Measurements from ENCODE around the gene LGALS3BP. TPM values are rescaled to one million over a fixed set of nuclear protein-coding genes. Genes with fewer than 3 reads are reported as not detected.

Gene LGALS3BP
- total RNA-seq, 1 experiment from 2014 or later, result 116 TPM

DNA sequence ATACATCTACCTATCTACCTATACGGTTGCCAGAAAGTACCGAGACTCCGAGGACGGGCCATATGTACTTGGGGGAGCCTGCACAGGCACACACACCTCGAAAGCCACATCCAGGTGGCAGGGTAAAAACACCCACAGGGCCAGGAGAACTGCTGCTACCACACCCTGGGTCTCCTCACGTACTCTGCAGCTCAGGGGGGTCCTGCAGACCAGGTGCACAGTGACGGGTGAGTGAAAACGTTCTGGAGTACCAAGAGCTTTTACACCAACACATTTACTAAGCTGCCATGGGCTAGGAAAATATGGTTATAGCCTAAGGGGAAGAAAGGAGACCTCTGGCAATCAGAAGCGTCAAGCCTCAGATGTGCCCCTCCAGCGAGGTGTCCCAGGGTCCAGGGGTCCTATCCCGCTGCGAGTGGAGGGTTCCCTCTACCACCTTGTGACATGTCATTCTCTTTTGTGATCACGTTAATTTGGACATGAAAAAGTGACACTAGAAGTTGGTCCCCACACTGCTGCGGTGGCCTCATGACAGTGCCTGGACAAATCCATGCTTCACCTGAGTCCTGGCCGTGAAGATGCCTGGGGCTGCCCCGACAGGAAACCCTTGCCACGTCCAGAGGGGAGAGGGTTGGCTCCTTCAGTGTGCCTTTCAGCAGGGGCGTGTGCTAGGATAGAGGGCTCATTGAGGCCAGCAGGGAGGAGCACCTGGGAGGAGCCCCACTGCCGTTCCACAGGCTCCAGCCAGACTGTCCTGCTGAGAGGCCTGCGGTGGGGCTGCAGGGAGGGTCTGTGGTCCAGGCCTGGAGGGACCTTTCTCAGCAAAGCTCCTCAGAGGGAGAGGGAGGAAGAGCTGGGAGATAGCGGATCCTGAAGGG, 28.0 kb upstream of the LGALS3BP start:
- peak; percentile 21 for DNase-seq
- Histone ChIP-seq H3K36me3 (replicated peaks; ENCODE audit: control insufficient read depth, insufficient read depth, low read length) (no peaks in the 10 kb centered on the region), H3K27me3 (ENCODE audit: control insufficient read depth, insufficient read depth, low read length) (peaks cover 40% of the 10 kb centered on the region), H3K4me3 (ENCODE audit: insufficient read depth, low read depth, low read length) (no peak overlapping the region)

DNA sequence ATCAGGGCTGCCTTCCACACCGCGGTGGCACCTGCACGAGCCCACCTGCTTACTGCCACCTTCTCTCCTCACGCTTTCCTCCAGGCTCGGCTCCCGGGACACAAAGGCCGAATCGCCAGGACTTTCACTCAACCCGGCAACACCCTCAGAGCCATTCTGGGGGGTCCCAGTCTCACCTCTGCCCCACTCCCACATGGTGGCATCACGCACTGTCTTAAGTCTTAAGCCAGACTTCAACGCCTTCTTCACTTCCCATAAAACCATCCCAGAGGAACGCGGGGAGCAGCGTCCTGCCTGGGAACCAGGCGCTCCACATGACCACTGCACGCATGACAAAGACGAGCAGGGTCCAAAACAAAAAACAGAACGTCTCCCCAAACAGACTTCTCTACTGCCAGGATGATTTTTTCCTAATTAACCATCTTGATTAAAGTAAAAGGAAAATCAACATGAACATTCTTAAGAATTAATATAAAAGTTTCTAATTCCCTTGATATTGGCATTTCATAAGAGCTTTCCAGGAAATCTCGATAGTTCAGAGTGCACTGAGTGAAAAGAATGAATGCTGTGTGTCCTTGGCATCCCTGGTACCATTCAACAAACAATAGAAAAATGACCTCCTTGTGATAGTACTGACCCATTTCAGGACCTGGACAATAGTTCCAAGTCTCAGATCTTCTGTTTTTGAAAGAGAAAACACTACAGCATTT, 27.2 kb upstream of the LGALS3BP start:
- peak; percentile 67 for DNase-seq
- Histone ChIP-seq H3K4me3 (ENCODE audit: insufficient read depth, low read depth, low read length) (no peak overlapping the region), H3K27me3 (ENCODE audit: control insufficient read depth, insufficient read depth, low read length) (peaks cover 47% of the 10 kb centered on the region), H3K36me3 (replicated peaks; ENCODE audit: control insufficient read depth, insufficient read depth, low read length) (no peaks in the 10 kb centered on the region)

DNA sequence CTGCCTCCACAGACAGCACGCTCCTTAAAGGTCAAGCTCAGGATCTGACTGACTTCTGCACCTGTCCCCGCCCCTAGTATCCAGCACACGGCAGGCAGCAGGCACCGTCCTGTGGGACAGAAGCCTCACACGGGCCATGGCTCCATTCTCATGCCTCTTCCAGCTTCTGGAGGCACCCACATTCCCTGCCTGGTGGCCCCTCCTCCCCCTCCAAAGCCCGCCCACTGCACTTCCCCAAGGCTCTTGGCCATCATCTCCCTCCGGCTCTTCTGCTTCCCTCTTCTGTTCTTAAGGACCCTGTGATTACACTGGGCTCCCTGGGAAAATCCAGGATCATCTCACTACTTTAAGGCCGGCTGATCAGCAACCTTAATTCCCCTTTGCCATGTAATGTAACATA, 26.3 kb upstream of the LGALS3BP start:
- H3K4me3 ChIP-seq (ENCODE audit: insufficient read depth, low read depth, low read length), result no peak overlapping the region
- H3K27me3 ChIP-seq (ENCODE audit: control insufficient read depth, insufficient read depth, low read length), result peaks cover 52% of the 10 kb centered on the region
- peak; percentile 25 for DNase-seq
- H3K36me3 ChIP-seq (replicated peaks; ENCODE audit: control insufficient read depth, insufficient read depth, low read length), result no peaks in the 10 kb centered on the region

- Histone ChIP-seq H3K4me3 (ENCODE audit: insufficient read depth, low read depth, low read length) (no peak overlapping the region), H3K36me3 (replicated peaks; ENCODE audit: control insufficient read depth, insufficient read depth, low read length) (no peaks in the 10 kb centered on the region), H3K27me3 (ENCODE audit: control insufficient read depth, insufficient read depth, low read length) (peaks cover 54% of the 10 kb centered on the region)
- no peak for DNase-seq
These were observed 25.5 kb upstream of the LGALS3BP start for GRCh38 chr17:79005063-79005861.

- DNase-seq, result peak; percentile 78
- H3K27me3 ChIP-seq (ENCODE audit: control insufficient read depth, insufficient read depth, low read length), result peaks cover 50% of the 10 kb centered on the region
- H3K36me3 ChIP-seq (replicated peaks; ENCODE audit: control insufficient read depth, insufficient read depth, low read length), result no peaks in the 10 kb centered on the region
- H3K4me3 ChIP-seq (ENCODE audit: insufficient read depth, low read depth, low read length), result no peak overlapping the region
These were observed 24.1 kb upstream of the LGALS3BP start for GRCh38 chr17:79003661-79004411.

GRCh38 chr17:79002796-79003593, 23.3 kb upstream of the LGALS3BP start:
- no peak overlapping the region for H3K4me3 ChIP-seq (ENCODE audit: insufficient read depth, low read depth, low read length)
- H3K36me3 ChIP-seq (replicated peaks; ENCODE audit: control insufficient read depth, insufficient read depth, low read length), result no peaks in the 10 kb centered on the region; the same call in 1 of the 2 replicates
- peak; percentile 25 for DNase-seq
- peaks cover 41% of the 10 kb centered on the region for H3K27me3 ChIP-seq (ENCODE audit: control insufficient read depth, insufficient read depth, low read length)

DNA sequence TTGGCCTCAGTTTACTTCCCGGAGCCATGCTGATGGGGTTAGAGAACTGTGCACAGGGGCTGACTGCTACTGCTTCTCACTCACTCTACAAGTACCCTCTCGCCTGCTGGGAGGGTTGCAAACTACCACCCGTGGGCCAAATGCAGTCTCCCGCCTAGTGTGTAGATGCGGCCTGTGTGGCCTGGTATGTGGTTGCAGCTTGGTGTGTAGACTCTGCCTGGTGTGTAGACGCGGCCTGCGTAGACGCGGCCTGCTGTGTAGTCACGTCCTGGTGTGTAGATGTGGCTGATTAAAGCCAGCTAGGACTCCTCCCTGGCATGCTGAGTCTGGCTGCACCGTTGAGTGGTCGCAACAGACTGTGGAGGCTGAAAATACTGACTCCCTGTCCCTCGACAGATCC, 22.6 kb upstream of the LGALS3BP start:
- Histone ChIP-seq H3K27me3 (ENCODE audit: control insufficient read depth, insufficient read depth, low read length) (peaks cover 40% of the 10 kb centered on the region), H3K4me3 (ENCODE audit: insufficient read depth, low read depth, low read length) (no peak overlapping the region), H3K36me3 (replicated peaks; ENCODE audit: control insufficient read depth, insufficient read depth, low read length) (no peaks in the 10 kb centered on the region; the same call in 1 of the 2 replicates)
- no peak for DNase-seq

DNA sequence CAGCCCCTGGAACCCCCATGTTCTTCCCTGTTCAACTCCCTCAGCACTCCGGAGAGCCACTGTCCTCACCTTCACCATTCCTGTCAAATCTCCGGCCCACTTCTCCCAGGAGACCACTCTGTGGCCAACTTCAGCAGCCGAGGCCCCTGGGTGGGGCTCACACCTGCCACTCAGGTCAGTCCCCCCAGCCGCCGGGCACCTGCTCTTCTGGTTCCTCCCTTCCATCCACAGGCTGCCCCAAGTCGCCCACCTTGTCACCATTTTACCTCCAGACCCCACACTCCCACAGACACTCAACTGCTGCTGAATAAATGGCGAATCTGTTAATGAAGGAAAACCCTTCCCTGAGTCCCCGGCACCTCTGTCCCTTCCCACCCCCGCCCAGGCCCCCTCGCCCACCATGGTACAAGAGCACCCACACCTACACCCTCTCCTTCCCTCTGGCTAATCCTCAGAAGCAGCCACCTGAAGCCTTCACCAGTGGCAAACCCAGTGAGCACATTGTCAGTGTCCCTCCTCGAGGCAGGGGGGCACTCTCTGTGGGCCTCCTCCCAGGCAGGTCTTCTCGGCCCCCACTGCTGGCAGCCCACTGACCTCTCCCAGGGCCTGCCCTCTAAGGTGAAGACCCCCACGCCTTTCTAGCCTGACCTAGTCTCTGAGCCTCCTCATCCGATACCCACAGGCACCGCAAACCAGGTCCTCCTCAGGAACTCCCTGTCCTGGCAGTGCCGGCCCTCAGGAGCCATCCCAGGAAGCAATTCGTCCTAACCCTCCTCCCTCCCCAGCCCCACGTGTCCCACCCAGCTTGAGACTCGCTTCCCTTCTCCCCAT, 21.7 kb upstream of the LGALS3BP start:
- DNase-seq, result peak; percentile 37
- no peak overlapping the region for H3K4me3 ChIP-seq (ENCODE audit: insufficient read depth, low read depth, low read length)
- peaks cover 34% of the 10 kb centered on the region for H3K27me3 ChIP-seq (ENCODE audit: control insufficient read depth, insufficient read depth, low read length)
- peaks cover 3% of the 10 kb centered on the region; the same call in 1 of the 2 replicates for H3K36me3 ChIP-seq (replicated peaks; ENCODE audit: control insufficient read depth, insufficient read depth, low read length)

DNA sequence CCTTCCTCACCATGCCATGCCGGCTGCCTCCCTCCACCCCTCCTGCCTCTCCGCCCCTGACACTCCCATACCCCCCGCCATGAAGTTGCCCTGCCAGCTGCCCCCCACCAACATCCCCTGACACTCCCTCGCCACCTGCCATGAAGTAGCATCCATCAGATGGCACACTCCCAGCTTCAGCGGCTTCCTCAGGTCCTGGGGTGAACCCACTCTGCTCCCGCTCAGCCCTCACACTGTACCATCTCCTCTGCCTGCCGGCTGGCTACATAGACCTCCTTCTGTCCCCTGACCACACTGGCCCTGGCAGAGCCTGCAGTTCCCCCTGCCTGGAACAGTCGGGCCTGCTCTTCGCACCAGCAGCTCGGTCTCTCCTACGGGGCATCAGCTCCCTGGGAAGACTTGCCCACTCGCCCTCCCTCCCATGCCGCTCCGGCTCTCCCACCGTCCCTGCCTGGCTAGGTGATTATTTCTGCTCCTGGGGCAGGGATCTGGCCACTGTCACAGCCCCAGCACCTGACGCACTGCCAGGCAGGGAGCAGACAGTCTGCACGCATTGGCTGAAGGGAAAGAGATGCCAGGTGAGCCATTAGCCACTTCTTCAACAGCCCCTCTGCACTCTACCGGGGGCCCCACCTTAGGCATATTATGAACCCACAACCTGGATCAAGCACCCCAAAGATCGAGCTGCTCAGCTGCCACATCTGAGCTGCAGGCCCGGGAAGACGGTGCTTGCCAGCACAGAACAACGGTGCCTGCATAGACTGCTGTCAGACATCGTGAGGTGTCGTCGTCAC, 20.9 kb upstream of the LGALS3BP start:
- peaks cover 26% of the 10 kb centered on the region for H3K27me3 ChIP-seq (ENCODE audit: control insufficient read depth, insufficient read depth, low read length)
- peaks cover 3% of the 10 kb centered on the region for H3K36me3 ChIP-seq (replicated peaks; ENCODE audit: control insufficient read depth, insufficient read depth, low read length)
- peak; percentile 43 for DNase-seq
- no peak overlapping the region for H3K4me3 ChIP-seq (ENCODE audit: insufficient read depth, low read depth, low read length)

DNA sequence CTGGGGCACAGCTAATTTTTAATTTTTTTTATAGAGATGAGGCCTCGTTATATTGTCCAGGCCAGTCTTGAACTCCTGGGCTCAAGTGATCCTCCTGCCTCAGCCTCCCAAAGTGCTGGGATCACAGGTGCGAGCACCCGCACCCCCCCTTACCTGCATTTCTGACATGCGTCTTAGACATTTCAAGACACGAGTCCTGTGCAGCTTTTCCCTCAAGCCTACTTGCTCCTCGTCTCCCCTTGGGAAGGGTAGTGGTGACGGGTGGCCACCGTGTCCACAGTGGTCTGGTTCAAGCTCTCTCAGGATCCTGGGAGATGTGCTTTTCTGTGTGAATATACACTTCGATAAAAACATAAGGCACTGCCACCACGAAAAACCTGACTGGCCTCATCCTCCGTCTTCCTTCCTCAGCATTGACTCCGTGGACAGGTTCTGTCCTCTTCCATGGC, 20.2 kb upstream of the LGALS3BP start:
- peaks cover 23% of the 10 kb centered on the region for H3K27me3 ChIP-seq (ENCODE audit: control insufficient read depth, insufficient read depth, low read length)
- no peak overlapping the region for H3K4me3 ChIP-seq (ENCODE audit: insufficient read depth, low read depth, low read length)
- DNase-seq, result no peak
- H3K36me3 ChIP-seq (replicated peaks; ENCODE audit: control insufficient read depth, insufficient read depth, low read length), result peaks cover 3% of the 10 kb centered on the region

- DNase-seq, result peak; percentile 55
- no peak overlapping the region for H3K4me3 ChIP-seq (ENCODE audit: insufficient read depth, low read depth, low read length)
- peaks cover 23% of the 10 kb centered on the region for H3K27me3 ChIP-seq (ENCODE audit: control insufficient read depth, insufficient read depth, low read length)
- peaks cover 3% of the 10 kb centered on the region for H3K36me3 ChIP-seq (replicated peaks; ENCODE audit: control insufficient read depth, insufficient read depth, low read length)
These were observed 19.5 kb upstream of the LGALS3BP start for GRCh38 chr17:78999056-78999768.
